PC-3 (cell line): ENCODE measurements around the gene SLC43A2.

Experiments
- EZH2 ChIP-seq: fragments of 300-600 bp; sonication (generic); IDR thresholded peaks from one replicate; pipeline ENCODE4 v1.6.1; 2017; ENCODE audit warnings: antibody characterized with exemption, mild to moderate bottlenecking, low read length; ENCODE audit not compliant: unreplicated experiment
- EZH2phosphoT487 ChIP-seq: fragments of 300-600 bp; sonication (generic); IDR thresholded peaks from 2 replicates; pipeline ENCODE4 v1.6.1; 2018; ENCODE audit warnings: mild to moderate bottlenecking, antibody characterized with exemption, low read length, borderline replicate concordance
- TF ChIP-seq, protein P1 (sequence below): fragments of 300-600 bp; sonication (generic); conservative IDR thresholded peaks from 2 replicates; pipeline ENCODE4 v1.5.1; 2017; ENCODE audit warnings: antibody characterized with exemption, low read depth, mild to moderate bottlenecking, low read length

DNA sequence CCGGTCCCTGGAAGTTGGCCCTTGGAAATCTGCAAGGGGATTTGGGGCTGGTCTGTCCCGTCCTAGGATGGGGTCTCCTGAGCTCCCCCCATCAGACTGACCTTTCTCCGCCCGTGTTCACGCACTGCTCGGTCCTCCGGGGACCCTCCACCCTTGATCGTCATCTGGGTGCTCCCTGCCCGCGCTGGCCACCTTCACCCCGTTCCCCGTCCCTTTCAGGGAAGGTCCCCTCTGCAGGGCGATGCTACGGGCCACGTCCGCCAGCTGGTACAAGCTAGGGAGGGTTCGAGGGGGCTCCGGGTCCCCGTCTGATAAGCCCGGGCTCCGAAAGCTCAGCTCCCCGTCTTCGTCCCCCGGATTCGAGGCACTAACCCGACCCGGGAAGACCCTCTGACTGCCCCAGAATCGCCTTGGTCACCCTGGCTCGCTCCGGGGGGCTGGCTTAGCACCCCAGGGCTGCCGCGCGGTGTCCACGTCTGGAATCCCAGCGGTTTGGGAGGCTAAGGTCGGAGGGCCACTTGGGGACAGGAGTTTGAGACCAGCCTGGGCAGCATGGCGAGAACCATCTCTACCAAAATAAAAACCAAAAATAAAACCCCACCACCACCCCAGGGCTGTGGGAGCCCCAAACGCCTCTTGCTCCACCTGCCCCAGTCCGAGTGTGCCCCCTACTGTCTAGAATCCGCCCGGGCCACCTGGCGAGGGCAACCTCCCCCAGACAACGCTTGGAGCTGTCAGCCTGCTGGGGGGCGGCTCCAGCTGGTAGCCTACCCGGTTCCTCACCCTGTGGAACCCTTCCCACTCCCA lies 1.1 kb upstream of the SLC43A2 start:
- TF ChIP-seq, protein P1, sequence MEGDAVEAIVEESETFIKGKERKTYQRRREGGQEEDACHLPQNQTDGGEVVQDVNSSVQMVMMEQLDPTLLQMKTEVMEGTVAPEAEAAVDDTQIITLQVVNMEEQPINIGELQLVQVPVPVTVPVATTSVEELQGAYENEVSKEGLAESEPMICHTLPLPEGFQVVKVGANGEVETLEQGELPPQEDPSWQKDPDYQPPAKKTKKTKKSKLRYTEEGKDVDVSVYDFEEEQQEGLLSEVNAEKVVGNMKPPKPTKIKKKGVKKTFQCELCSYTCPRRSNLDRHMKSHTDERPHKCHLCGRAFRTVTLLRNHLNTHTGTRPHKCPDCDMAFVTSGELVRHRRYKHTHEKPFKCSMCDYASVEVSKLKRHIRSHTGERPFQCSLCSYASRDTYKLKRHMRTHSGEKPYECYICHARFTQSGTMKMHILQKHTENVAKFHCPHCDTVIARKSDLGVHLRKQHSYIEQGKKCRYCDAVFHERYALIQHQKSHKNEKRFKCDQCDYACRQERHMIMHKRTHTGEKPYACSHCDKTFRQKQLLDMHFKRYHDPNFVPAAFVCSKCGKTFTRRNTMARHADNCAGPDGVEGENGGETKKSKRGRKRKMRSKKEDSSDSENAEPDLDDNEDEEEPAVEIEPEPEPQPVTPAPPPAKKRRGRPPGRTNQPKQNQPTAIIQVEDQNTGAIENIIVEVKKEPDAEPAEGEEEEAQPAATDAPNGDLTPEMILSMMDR: peak; percentile 70
- TF ChIP-seq EZH2 (no peak), EZH2phosphoT487 (no peak)
